NCI-H1694 treated with DMSO at 0.1 percent for 48 hours (cell line): Measurements from ENCODE around the gene RGS3.

Experiments used
- DNase-seq: peaks from one replicate; lab custom pipeline; 2025; lab: John Stamatoyannopoulos, UW

Gene RGS3

DNA sequence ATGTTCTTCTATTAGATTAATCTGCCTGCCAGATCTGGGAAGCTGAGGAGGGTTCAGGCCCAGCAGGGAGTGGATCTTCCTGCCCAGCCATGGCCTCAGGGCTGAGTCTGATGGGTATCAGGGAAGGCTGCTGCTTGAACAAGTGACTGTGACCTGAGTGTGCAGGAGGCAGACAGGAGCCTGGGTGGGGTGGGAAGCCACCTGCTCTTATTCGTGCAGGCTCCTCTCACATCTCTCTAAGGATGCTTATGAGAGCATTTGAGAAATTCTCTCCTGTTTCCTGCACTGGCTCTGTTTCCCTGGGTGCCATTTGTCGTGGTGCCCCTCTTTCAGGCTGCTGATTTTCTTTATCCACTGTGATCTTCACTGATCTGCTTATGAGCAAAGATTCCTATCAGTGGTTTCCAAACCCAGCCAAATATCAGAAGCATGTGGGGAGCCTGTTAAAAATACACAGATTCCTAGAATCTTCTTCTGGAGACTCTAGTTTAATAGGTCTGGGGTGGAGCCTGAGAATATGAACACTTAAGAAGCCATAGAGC lies 2.1 kb downstream of the RGS3 start:
- DNase-seq = no peak

- DNase-seq = no peak
Observed at GRCh38 chr9:113467183-113467582, 3.7 kb downstream of the RGS3 start.

- DNase-seq = no peak
Observed at GRCh38 chr9:113468716-113469448, 5.4 kb downstream of the RGS3 start.

- no peak for DNase-seq
Observed at GRCh38 chr9:113471143-113471542, 7.6 kb downstream of the RGS3 start.

DNA sequence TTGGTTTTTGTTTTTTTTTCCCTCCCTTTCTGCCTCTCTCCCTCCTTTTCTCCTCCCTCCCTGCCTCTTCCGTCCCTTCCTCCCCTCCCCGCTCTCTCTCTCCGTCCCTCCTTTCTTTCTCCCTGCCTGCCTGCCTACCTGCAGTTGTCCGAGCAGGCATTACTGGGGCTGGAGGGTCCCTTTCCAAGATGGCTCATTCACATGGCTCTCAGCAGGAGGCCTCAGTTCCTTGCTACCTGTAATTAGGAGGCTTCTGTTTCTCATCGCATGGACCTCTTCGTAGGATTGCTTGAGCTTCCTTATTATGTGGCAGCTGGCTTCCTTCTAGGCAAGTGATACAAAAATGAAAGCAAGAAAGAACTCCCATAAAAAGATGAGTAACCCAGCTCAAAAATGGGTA lies 8.0 kb downstream of the RGS3 start:
- DNase-seq = no peak

DNA sequence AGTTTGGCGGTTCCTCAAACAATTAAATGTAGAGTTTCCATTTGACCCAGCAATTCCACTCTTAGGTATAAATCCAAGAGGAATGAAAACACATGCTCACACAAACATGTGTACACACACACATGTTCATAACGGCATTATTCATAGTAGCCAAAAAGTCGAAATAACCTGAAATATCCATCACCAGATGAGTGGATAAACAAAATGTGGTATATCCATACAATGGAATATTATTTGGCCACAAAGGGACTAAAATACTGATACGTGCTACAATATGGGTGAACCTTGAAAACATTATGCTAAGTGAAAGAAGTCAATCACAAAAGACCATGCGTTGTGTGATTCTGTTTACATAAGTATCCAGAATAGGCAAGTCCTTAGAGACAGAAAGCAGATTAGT lies 8.7 kb downstream of the RGS3 start:
- DNase-seq = no peak

GRCh38 chr9:113474360-113475028 lies 11.0 kb downstream of the RGS3 start:
- DNase-seq = peak; percentile 10

DNA sequence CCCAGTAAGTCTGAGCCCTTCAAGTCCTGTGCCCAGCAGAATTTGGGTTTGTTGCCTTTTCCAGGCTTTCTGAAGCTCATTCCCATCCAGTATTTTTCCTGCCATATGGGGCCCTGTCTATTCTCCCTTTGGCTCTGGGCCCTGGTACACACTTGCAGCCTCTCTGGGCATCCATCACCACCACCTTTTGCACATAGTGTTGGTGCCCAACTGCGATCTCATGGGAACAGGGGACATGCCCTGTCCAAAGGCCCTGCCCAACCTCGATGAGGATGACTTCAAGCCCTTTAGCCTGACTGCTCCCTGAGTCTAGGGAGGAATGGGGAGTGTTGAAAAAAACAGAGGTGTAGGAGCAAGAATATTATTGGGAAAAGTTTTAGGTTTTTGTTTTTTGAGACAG lies 11.5 kb downstream of the RGS3 start:
- DNase-seq = no peak

GRCh38 chr9:113475992-113476391 lies 12.5 kb downstream of the RGS3 start:
- DNase-seq = no peak

DNA sequence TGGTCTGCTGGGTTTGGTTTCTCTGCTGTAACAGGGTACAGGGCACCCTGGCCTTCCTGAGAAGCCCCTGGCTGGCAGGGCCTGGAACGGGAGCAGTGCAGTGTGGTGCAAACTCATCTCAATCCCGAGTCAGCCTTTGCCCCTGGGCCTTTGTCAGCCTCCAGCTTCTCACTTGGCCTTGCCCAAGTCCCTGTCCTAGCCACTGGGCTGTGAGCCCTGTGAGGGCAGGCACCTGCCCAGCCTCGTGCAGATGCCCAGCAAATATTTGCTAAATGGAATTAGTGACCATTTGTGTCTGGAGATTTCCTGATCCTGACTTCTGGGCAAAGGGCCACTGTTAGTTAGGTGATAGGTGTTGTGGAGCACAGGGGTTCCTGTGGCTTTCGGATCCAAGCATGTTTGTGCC lies 13.0 kb downstream of the RGS3 start:
- no peak for DNase-seq

- no peak for DNase-seq
Observed at GRCh38 chr9:113477058-113477457, 13.5 kb downstream of the RGS3 start.

GRCh38 chr9:113477661-113478060 lies 14.1 kb downstream of the RGS3 start:
- no peak for DNase-seq

GRCh38 chr9:113479174-113479621 lies 15.7 kb downstream of the RGS3 start:
- DNase-seq = no peak

GRCh38 chr9:113480612-113481011 lies 17.1 kb downstream of the RGS3 start:
- no peak for DNase-seq

- no peak for DNase-seq
Observed at GRCh38 chr9:113481176-113481787, 17.8 kb downstream of the RGS3 start.

DNA sequence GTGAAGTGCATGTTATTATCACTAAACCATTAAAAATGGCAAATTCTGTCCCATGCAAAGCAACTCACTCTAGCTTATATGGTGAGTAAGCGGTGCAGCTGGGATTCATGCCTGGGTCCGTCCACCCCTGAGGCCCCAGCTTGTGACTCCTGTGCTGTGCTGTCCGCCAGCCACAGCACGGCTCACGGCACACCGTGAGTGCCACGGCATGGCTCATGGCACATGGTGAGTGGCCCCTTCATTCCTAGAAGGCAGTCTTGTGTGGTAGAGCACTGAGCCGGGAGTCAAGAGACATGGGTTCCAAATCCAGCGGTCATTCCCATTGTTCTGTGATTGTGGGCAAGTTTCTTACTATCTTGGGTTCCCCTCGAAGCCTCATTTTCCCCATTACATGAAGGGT lies 18.8 kb downstream of the RGS3 start:
- no peak for DNase-seq

- DNase-seq = no peak
Observed at GRCh38 chr9:113482991-113483675, 19.6 kb downstream of the RGS3 start.

- DNase-seq = no peak
Observed at GRCh38 chr9:113483676-113484257, 20.2 kb downstream of the RGS3 start.

DNA sequence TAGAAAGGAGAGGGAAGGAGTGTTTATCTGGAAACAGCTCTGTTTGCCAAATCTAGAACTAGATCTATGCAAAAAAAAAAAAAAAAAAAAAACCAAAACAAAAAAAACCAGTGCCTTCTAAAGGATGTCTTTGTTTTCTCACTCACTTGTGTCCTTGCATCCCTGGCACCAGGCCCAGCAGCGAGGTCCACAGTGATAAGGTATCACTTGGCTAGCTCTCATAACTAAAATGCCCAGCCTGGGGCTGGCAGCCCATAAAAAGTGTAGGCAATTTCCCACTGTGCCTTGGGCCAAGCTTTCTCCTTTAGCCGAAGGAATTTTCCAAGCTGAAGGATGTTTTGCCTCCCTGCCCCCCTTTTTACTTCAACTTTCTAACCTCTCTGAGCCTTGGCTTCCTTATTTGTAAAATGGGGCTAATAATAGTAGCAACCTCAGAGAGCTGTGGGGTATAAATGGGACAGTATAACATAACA lies 20.8 kb downstream of the RGS3 start:
- DNase-seq = no peak

- no peak for DNase-seq
Observed at GRCh38 chr9:113485761-113486115, 22.2 kb downstream of the RGS3 start.

DNA sequence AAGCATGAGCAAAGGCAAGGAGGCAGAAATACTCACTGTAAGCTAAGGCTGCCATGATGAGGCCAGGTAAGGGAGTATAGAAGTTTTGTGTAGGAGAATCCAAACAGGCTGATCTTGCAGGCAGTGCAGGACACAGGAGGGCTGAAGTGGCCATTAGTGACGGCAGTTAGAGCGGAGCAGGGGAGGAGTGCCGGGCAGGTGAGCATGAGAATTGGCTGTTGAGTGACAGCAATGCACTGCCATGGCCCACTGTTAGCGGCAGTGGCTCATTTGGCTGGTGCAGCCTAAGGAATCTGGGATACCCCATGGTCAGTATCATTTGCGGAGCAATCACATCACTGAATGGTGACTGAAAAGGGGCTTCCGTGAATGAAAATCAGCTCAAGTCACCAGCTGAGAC lies 22.8 kb downstream of the RGS3 start:
- no peak for DNase-seq

GRCh38 chr9:113488071-113488470 lies 24.5 kb downstream of the RGS3 start:
- no peak for DNase-seq
